Effector memory CD8-positive, alpha-beta T cell (primary cell): ENCODE results near the gene LARP1.

Source experiments
- ATAC-seq: fragments of 150-1000 bp; cut with Tn5 transposase; replicated peaks from 2 replicates; pipeline ENCODE4 v1.10.0; 2021; ENCODE audit warnings: mild to moderate bottlenecking, moderate library complexity
- DNase-seq, 3 experiments: peaks; one replicate each; pipeline ENCODE4 v3.0.0; 2021
- H3K27ac Mint-ChIP-seq, 2 donors: one replicate each; pipeline ENCODE4 v1.8.0; 2022; ENCODE audit warnings: mild to moderate bottlenecking in 2 of 2, mixed read lengths in 2 of 2, moderate library complexity in 2 of 2
- H3K27me3 Mint-ChIP-seq, 2 donors: one replicate each; pipeline ENCODE4 v1.8.0; 2022; ENCODE audit warnings: mixed read lengths in 2 of 2
- H3K36me3 Mint-ChIP-seq: one replicate; pipeline ENCODE4 v1.8.0; 2022; ENCODE audit warnings: mild to moderate bottlenecking, moderate library complexity, mixed read lengths; ENCODE audit not compliant: insufficient read depth
- H3K4me1 Mint-ChIP-seq, 2 donors: one replicate each; pipeline ENCODE4 v1.8.0; 2022; ENCODE audit warnings: low read depth in 2 of 2, mixed read lengths in 2 of 2
- H3K4me3 Mint-ChIP-seq, 2 donors: one replicate each; pipeline ENCODE4 v1.8.0; 2022; ENCODE audit warnings: mild to moderate bottlenecking in 2 of 2, mixed read lengths in 2 of 2, moderate library complexity in 2 of 2
- H3K9me3 Mint-ChIP-seq, 2 donors: one replicate each; pipeline ENCODE4 v1.8.0; 2022; ENCODE audit warnings: mixed read lengths in 2 of 2

The LARP1 gene

GRCh38 chr5:154858297-154858971 is 103.3 kb downstream of the LARP1 start, which contains the start of gene CNOT8:
TSS of gene CNOT8 (plus strand) at chr5:154858627. CDS start at chr5:154863279, 4,652 bp downstream.
- Mint-ChIP-seq H3K27me3 (no peaks in the 10 kb centered on the region), H3K9me3 (no peaks in the 10 kb centered on the region), H3K4me3 (peak within 1 kb of the TSS; percentile 91 to 98)

GRCh38 chr5:154858972-154859871 is 104.0 kb downstream of the LARP1 start:
- peak overlapping the region; percentile 96 to 99 for H3K27ac Mint-ChIP-seq
- H3K27me3 Mint-ChIP-seq, result no peaks in the 10 kb centered on the region
- peaks cover 41 to 51% of the 10 kb centered on the region in 2 donors for H3K4me1 Mint-ChIP-seq
- H3K4me3 Mint-ChIP-seq, result peak overlapping the region; percentile 91 to 98
- no peaks in the 10 kb centered on the region for H3K9me3 Mint-ChIP-seq
- DNase-seq, result peak in 1 of 3 experiments; percentile 21
- no peak for ATAC-seq
- peaks cover 27% of the 10 kb centered on the region for H3K36me3 Mint-ChIP-seq

More at GRCh38 chr5:154858297-154858971, 103.3 kb downstream of the LARP1 start, which contains the start of gene CNOT8:
- H3K36me3 Mint-ChIP-seq, result peaks cover 20% of the 10 kb centered on the region
- peaks cover 40 to 51% of the 10 kb centered on the region in 2 donors for H3K4me1 Mint-ChIP-seq
- peak within 1 kb of the TSS; percentile 96 to 99 for H3K27ac Mint-ChIP-seq
- DNase-seq, result peak; percentile 97 to 99 (median 97)
- peak; percentile 77 for ATAC-seq

GRCh38 chr5:154860123-154860522 is 104.9 kb downstream of the LARP1 start:
- ATAC-seq (no peak), DNase-seq (no peak)
- Mint-ChIP-seq H3K27ac (peak overlapping the region; percentile 96 to 99), H3K4me1 (peaks cover 41 to 51% of the 10 kb centered on the region in 2 donors), H3K4me3 (peak overlapping the region; percentile 91 to 98), H3K9me3 (no peaks in the 10 kb centered on the region), H3K36me3 (peaks cover 36% of the 10 kb centered on the region), H3K27me3 (no peaks in the 10 kb centered on the region)

- DNase-seq (no peak), ATAC-seq (no peak)
- Mint-ChIP-seq H3K9me3 (no peaks in the 10 kb centered on the region), H3K36me3 (peaks cover 42% of the 10 kb centered on the region), H3K4me1 (peaks cover 41 to 51% of the 10 kb centered on the region in 2 donors), H3K27me3 (no peaks in the 10 kb centered on the region), H3K27ac (peak overlapping the region; percentile 96 to 99), H3K4me3 (peak overlapping the region; percentile 91 to 98)
Observed at GRCh38 chr5:154860765-154861164, 105.6 kb downstream of the LARP1 start.

- ATAC-seq (no peak), DNase-seq (no peak)
- no peaks in the 10 kb centered on the region for H3K27me3 Mint-ChIP-seq
- peak overlapping the region; percentile 96 to 99 for H3K27ac Mint-ChIP-seq
- H3K4me3 Mint-ChIP-seq, result peak overlapping the region; percentile 37 to 56
- no peaks in the 10 kb centered on the region for H3K9me3 Mint-ChIP-seq
- H3K4me1 Mint-ChIP-seq, result peaks cover 42 to 55% of the 10 kb centered on the region in 2 donors
- peaks cover 54% of the 10 kb centered on the region for H3K36me3 Mint-ChIP-seq
Observed at GRCh38 chr5:154861946-154862345, 106.8 kb downstream of the LARP1 start.

GRCh38 chr5:154862766-154863165 is 107.6 kb downstream of the LARP1 start:
- H3K4me3 Mint-ChIP-seq, result peak overlapping the region in 1 of 2 donors; percentile 37
- peaks cover 39 to 57% of the 10 kb centered on the region in 2 donors for H3K4me1 Mint-ChIP-seq
- no peaks in the 10 kb centered on the region for H3K9me3 Mint-ChIP-seq
- H3K27me3 Mint-ChIP-seq, result no peaks in the 10 kb centered on the region
- DNase-seq, result no peak
- no peak for ATAC-seq
- peak overlapping the region; percentile 60 to 99 for H3K27ac Mint-ChIP-seq
- peaks cover 56% of the 10 kb centered on the region for H3K36me3 Mint-ChIP-seq

GRCh38 chr5:154863291-154864080 is 108.3 kb downstream of the LARP1 start:
- Mint-ChIP-seq H3K4me1 (peaks cover 39 to 56% of the 10 kb centered on the region in 2 donors), H3K27ac (peak overlapping the region; percentile 60 to 99), H3K4me3 (no peak overlapping the region), H3K36me3 (peaks cover 56% of the 10 kb centered on the region), H3K27me3 (no peaks in the 10 kb centered on the region), H3K9me3 (no peaks in the 10 kb centered on the region)
- ATAC-seq, result no peak
- DNase-seq, result no peak

GRCh38 chr5:154865466-154866184 is 110.4 kb downstream of the LARP1 start:
- Mint-ChIP-seq H3K27ac (peak overlapping the region in 1 of 2 donors; percentile 99), H3K4me1 (peaks cover 28 to 43% of the 10 kb centered on the region in 2 donors), H3K36me3 (peaks cover 74% of the 10 kb centered on the region), H3K9me3 (no peaks in the 10 kb centered on the region), H3K4me3 (no peak overlapping the region), H3K27me3 (no peaks in the 10 kb centered on the region)
- ATAC-seq, result no peak
- no peak for DNase-seq

GRCh38 chr5:154866841-154867240 is 111.7 kb downstream of the LARP1 start:
- Mint-ChIP-seq H3K4me1 (peaks cover 21 to 35% of the 10 kb centered on the region in 2 donors), H3K36me3 (peaks cover 86% of the 10 kb centered on the region), H3K4me3 (no peak overlapping the region), H3K27ac (peak overlapping the region; percentile 13 to 22), H3K9me3 (no peaks in the 10 kb centered on the region), H3K27me3 (no peaks in the 10 kb centered on the region)
- no peak for DNase-seq
- ATAC-seq, result no peak
